Kidney glomerular epithelial cell (primary cell): Measurements from ENCODE around the gene ZNF735.
"Not testable (repeated sequence)": the region's sequence is repeated elsewhere in the genome, so short reads cannot be mapped to it uniquely, and the experiment has no call there.

ENCODE experiments used
- DNase-seq: peaks from one replicate; lab custom pipeline; 2025; lab: John Stamatoyannopoulos, UW

The ZNF735 gene

DNA sequence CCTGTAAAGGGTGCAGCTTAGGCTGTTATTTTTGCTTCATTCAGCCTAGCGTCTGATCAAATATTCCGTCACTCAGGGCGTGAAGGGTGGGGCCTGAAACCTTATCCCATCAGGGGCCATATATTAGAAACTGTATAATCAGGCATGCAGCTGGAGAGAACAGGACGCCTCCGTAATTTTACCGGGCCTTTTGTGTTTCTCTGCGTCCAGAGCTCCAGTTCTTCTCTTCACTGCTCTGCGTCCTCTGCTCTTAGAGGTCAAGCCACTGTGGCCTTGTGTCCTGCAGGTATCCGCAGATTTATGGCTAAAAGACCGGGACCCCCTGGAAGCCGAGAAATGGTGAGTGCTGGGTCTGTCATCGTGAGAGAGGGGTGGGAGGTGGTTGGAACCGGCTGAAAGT lies at the start of gene ZNF735:
ZNF735 (plus strand) TSS at position 301 of the 400 bp plus-strand sequence; CDS start at position 301, 0 bp downstream.
- no peak for DNase-seq

DNA sequence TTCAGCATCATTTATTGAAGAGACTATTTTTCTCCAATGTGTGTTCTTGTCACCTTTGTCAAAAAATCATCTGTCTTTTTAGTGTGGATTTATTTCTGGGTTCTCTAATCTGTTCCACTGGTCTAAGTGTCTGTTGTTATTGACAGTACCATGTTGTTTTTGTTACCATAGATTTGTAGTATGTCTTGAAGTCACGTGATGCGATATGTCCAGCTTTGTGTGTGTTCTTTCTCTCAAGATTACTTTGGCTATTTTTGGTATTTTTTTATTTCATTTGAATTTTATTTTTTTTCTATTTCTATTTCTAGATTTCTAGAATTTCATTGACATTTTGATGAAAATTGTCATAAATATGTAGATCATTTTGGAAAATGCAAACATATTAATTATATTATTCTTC lies 36.0 kb upstream of the ZNF735 start:
- not testable (repeated sequence) for DNase-seq

DNA sequence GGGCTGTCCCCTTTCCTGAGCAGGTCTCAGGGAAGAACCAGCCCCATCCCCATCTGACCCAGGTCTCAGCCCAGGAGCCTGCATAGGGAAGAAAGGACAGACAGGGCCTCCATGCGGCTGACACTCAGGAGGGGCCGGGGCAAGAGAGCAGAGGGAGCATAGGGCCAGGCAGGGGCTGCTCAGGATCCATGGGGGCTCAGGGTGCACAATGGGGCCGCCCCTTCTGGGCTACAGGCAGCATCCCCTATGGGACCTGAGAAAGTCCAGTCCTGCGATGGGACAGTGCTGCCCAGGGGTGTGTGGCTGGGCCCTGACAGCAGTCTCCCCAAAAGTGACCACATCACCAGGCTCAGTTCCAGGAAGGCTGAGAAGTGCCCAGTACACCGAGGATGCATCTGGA lies 32.7 kb upstream of the ZNF735 start:
- DNase-seq: no peak

DNA sequence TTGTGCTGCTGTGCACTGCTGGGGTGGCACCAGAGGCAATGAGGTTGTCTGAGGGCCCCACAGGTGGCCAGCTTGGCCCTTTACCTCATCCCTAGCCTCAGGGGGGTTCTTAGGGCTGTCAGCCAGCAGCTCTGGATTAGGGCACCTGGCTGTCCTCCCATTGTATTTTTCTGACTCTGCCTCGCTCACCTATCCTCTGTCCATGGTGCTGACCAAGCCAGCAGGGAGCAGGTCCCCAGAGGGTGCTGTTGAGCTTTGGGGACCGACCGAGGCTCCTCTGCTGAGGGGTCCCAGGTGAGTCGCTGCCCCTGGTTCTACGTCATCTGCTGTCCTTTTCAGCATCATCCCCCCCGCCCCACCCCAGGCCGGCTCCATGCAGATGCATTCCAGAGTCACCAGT lies 32.1 kb upstream of the ZNF735 start:
- no peak for DNase-seq

GRCh38 chr7:64180989-64181388 lies 26.0 kb upstream of the ZNF735 start:
- no peak for DNase-seq

- DNase-seq: no peak
Observed at GRCh38 chr7:64181586-64181985, 25.4 kb upstream of the ZNF735 start.

DNA sequence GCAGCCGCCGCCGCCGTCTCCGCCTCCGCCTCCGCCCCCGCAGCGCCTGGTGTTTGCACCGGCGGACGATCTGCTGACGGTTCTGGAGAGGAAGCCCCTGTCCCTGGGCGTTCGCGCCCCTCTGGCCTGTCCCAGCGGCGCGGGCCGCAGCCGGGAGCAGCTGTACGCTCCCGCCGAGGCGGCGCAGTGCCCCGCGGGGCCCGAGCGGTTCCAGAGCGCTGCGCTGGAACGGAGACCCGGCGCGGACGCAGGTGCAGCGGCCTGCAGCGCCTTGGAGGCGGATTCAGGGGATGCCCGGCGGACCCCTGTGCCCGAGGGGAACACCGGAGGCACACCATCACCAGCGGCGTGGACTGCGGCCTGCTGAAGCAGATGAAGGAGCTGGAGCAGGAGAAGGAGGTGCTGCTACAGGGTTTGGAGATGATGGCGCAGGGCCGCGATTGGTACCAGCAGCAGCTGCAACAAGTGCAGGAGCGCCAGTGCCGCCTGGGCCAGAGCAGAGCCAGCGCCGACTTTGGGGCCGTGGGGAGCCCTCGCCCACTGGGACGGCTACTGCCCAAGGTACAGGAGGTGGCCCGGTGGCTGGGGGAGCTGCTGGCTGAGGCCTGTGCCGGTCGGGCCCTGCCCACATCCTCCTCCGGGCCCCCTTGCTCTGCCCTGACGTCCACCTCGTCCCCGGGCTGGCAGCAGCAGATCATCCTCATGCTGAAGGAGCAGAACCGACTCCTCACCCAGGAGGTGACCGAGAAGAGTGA lies 24.8 kb upstream of the ZNF735 start:
- DNase-seq: no peak

- DNase-seq: no peak
Observed at GRCh38 chr7:64183126-64183742, 23.8 kb upstream of the ZNF735 start.

DNA sequence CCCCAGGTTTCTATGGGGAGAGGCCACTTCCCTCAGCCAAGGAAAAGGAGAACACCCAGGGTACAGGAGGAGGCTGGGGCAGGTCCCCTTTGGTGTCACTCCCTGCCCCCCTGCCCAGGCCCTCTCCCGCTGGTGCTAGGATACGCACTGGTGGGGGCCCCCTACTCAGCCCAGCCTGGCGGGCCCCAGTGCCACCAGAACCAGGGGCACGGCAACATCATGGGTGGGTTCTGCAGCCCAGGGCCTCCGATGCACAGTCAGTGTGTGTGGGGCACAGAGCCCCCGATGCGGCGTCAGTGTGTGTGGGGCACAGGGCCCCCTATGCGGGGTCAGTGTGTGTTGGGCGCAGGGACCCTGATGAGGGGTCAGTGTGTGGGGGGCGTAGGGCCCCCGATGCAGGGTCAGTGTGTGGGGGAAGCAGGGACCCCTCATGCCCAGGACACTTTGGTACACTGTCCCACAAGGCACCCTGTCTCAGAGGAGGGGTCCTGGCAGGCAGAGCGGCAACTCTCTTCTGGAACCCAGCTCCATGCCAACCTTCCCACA lies 23.1 kb upstream of the ZNF735 start:
- no peak for DNase-seq

GRCh38 chr7:64184376-64184775 lies 22.6 kb upstream of the ZNF735 start:
- DNase-seq: no peak

GRCh38 chr7:64187408-64187807 lies 19.6 kb upstream of the ZNF735 start:
- no peak for DNase-seq

DNA sequence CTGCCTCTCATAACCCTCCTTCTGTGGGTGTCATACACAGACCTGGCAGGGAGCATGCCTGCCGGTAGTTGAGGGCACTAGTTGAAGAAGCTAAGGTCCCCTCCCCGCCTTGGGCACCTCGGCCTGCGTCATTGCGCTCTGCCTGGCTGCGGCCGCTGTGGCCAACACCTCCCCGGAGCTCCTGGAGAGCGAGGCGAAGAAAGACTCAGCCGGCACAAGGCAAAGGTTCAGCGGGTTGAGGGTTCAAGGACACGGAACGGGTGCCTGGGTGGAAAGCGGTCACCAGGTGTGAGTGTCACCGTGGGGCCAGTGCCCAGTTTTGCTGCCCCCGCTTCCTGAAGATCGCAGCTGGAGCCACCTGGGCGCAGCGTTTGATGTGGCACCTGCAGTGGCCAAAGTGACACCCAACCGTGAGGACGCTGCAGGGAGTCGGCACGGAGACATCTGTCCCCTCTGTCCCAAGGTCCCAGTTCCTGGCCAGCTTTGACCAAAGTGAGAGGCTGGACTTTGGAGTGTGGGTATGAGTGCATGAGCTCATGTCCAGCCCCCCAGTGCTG lies 14.8 kb upstream of the ZNF735 start:
- DNase-seq: no peak

- no peak for DNase-seq
Observed at GRCh38 chr7:64192775-64193174, 14.2 kb upstream of the ZNF735 start.

DNA sequence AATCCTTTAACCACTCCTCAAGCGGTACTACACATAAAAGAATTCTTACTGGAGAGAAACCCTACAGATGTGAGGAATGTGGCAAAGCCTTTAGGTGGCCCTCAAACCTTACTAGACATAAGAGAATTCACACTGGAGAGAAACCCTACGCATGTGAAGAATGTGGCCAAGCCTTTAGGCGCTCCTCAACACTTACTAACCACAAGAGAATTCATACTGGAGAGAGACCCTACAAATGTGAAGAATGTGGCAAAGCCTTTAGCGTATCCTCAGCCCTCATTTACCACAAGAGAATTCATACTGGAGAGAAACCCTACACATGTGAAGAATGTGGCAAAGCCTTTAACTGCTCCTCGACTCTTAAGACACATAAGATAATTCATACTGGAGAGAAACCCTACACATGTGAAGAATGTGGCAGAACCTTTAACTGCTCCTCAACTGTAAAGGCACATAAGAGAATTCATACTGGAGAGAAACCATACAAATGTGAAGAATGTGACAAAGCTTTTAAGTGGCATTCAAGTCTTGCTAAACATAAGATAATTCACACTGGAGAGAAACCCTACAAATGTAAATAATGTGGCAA lies 12.8 kb downstream of the ZNF735 start:
- DNase-seq: not testable (repeated sequence)

DNA sequence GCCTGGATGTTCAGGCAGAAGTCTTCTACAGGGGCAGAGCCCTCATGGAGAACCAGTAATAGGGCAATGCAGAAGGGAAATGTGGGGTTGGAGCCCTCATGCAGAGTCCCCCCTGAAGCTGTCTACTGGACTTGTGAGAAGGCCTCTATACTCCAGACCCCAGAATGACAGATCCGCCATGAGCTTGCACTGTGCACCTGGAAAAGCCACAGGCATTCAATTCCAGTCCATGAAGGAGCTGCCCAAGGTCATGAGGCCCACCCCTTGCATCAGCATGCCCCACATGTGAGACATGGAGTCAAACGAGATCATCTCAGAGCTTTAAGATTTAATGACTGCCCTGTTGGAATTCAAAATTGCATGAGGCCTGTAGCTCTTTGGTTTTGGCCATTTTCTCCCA lies 16.4 kb downstream of the ZNF735 start:
- DNase-seq: no peak

DNA sequence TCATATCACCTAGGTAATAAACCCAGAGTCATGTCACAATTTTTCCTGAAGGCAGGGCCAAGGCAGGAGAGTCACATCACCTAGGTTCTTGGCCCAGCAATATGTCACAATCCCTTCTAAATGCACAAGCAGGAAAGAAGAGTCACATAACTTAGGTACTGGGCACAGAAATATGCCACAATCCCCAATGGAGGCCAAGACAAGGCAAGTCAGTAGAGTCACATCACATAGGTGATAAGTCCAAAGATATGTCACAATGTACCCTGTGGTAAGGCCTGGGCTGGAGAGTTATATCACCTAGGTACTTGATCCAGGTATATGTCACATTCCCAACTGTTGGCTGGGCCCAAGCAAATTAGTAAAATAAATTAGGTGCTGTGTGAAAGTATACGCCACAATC lies 21.2 kb downstream of the ZNF735 start, which contains the start of gene ZNF679:
ZNF679 (plus strand) TSS at position 301 of the 400 bp plus-strand sequence. CDS start 20,644 bp downstream, outside the sequence.
- not testable (repeated sequence) for DNase-seq

DNA sequence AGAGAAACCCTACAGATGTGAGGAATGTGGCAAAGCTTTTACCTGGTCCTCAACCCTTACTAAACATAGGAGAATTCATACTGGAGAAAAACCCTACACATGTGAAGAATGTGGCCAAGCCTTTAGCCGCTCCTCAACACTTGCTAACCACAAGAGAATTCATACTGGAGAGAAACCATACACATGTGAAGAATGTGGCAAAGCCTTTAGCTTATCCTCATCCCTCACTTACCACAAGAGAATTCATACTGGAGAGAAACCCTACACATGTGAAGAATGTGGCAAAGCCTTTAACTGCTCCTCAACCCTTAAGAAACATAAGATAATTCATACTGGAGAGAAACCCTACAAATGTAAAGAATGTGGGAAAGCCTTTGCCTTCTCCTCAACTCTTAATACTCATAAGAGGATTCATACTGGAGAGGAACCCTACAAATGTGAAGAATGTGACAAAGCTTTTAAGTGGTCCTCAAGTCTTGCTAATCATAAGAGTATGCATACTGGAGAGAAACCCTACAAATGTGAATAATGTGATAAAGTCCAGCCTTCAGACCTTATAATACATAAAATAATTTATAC lies 59.4 kb downstream of the ZNF735 start:
- DNase-seq: no peak
